ENCODE data around the gene LRRFIP1.

DNA sequence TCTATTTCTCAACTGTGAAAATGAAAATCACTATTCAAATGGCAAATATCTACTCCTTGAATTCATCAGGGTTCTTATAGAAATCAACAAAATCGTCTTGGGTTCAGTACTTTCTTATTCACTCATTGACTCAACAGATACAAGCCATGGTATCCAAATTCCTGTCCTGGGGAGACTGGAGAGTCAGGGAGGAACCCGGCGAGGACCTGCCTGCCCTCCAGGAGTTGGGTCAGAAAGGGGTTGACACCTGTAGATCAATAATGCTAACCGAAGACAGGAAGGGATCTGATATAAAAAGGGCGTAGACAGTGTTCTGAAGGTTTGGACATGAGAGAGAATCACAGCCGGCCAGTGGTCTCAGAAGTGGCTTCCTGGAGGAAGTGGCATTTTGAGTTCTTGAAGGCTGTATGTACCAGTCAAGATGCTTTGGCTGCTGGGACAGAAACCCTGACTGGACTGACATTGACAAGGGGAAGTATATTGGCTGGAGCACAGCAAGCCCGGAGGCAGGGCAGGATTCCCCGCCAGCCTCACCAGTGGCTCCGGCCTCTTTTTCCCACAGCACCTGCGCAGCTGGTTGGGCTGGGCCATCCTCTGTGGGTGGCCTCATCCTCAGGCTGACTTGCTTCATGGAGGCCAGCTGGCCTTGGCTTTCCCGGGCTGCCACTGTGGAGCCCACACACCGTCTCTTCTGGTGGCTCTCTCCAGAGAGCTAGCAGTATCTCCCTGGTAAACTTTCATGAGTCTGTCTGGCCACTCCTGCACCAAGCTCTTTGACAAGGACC, 3.0 kb downstream of the LRRFIP1 start:
- TF ChIP-seq CTCF (IDR thresholded peaks at IDR 0.05) (no peak), POLR2A (IDR thresholded peaks at IDR 0.05) (no peak)
